ENCODE data around the gene DNAH14. TPM values are rescaled to one million over a fixed set of nuclear protein-coding genes. Genes with fewer than 3 reads are reported as not detected.
"Not testable (repeated sequence)": the region's sequence is repeated elsewhere in the genome, so short reads cannot be mapped to it uniquely, and the experiment has no call there.

The DNAH14 gene
- 1 to 10 TPM; 7.5 to 9.6 TPM for total RNA-seq

DNA sequence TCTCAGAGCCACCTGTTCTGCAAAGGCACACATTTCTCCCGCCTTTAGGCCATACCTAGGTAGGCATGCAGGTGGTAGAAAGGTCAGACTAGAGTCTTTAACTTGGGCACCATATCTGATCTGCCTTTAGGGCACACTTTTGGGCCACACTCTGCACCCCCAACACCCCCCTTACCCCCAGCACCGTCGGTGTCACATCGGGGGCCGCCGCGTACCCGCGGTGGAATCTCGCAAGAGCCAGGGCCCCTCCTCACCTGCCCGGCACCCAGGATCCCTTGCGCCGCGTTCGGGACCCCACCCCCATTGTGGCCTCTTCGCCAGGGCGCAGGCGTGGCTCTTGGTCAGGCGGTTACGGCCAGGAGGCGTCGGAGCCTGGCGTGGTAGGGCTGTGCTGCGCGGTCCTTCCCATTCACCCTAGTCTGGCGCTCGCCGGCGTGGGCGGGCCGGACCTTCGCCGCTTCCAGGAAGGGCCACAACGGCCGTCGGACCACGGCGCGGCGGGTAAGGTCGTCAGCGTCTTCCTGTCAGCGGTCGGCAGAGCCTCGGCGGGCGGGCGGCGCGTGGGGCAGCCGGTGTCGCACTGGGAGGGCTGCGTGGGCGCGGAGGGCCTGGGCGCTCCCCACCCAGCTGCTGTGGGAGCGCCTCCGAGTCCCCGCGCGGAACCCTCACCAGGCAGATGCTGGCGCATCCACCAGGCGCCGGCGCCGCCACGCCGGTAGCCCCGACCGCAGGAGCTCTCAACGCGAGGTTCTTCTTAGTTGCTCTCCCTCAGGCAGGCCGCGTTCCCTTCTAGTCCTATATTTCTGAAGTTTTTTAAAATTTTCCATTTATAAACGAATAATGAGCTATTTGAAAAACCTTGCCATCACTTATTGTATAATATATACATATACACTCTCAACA is at the start of gene DNAH14:
Gene DNAH14 (plus strand): TSS at position 341 of the 903 bp plus-strand sequence. CDS start 23,028 bp downstream, outside the sequence.
- intact Hi-C loops (cut with DNase I) = loop anchor here (10.0 kb wide), 1 partner anchor 75 kb away; no protein-coding TSS in a partner anchor
- Histone ChIP-seq H3K4me1 (no peaks in the 10 kb centered on the region), H3K9ac (ENCODE audit: low read depth in 2 of 2, low read length in 2 of 2) (peak within 1 kb of the TSS; percentile 46 to 51), H3K36me3 (no peaks in the 10 kb centered on the region), H3K4me3 (peak within 1 kb of the TSS; percentile 56), H3K27me3 (no peaks in the 10 kb centered on the region), H3K27ac (peak within 1 kb of the TSS; percentile 60), H3K9me3 (no peaks in the 10 kb centered on the region)
- TF ChIP-seq, protein P1, sequence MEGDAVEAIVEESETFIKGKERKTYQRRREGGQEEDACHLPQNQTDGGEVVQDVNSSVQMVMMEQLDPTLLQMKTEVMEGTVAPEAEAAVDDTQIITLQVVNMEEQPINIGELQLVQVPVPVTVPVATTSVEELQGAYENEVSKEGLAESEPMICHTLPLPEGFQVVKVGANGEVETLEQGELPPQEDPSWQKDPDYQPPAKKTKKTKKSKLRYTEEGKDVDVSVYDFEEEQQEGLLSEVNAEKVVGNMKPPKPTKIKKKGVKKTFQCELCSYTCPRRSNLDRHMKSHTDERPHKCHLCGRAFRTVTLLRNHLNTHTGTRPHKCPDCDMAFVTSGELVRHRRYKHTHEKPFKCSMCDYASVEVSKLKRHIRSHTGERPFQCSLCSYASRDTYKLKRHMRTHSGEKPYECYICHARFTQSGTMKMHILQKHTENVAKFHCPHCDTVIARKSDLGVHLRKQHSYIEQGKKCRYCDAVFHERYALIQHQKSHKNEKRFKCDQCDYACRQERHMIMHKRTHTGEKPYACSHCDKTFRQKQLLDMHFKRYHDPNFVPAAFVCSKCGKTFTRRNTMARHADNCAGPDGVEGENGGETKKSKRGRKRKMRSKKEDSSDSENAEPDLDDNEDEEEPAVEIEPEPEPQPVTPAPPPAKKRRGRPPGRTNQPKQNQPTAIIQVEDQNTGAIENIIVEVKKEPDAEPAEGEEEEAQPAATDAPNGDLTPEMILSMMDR (IDR thresholded peaks at IDR 0.05) = no peak
- peak; percentile 85 for DNase-seq

DNA sequence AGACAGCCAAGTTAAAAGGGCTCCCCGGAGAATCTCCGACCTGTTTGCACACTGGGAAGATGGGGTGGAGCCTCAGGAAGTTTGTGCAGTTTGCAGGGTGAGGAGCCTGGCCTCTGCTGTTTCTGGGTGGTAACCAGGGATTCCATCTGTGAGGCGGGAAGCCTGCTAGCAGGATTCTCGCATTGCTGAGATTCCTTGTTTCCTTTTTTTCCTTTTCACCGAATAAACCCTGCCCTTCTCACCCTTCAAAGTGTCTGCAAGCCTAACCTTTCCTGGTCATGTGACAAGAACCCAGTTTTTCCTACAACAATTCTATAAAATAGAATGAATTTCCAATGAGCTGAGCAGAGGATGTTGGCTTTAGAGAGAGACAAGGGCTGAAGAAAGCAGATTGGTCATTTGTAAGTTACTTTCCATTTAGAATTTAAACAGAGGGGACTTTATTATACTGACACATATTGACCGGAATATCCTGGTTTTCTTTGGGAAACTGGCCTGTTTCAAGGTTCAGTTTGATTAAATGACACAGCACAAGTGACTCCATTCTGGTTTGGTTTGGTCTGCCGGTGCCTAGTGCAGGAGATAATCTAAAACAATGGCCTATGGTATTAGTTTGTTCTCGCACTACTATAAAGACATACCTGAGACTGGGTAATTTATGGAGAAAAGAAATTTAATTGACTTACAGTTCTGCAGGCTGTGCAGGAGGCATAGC is 48.7 kb upstream of the DNAH14 start:
- no peaks in the 10 kb centered on the region for H3K4me1 ChIP-seq
- no peak overlapping the region for H3K4me3 ChIP-seq
- TF ChIP-seq, protein P1 (IDR thresholded peaks at IDR 0.05) = no peak
- H3K27ac ChIP-seq = no peak overlapping the region
- intact Hi-C loops (cut with DNase I) = no loop called here
- DNase-seq = peak; percentile 48
- no peaks in the 10 kb centered on the region for H3K36me3 ChIP-seq
- no peaks in the 10 kb centered on the region for H3K9me3 ChIP-seq
- no peaks in the 10 kb centered on the region for H3K27me3 ChIP-seq
- H3K9ac ChIP-seq (ENCODE audit: low read depth in 2 of 2, low read length in 2 of 2) = no peak overlapping the region

DNA sequence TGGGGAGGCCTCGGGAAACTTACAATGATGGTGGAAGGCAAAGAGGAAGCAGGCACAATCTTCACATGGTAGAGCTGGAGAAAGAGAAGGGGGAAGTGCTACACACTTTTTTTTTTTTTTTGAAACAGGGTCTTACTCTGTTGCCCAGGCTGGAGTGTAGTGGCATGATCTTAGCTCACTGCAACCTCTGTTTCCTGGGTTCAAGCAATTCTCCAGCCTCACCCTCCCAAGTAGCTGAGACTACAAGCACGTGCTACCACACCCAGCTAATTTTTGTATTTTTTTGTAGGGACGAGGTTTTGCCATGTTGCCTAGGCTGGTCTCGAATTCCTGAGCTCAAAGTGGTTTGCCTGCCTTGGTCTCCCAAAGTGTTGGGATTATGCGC is 48.2 kb upstream of the DNAH14 start:
- H3K27me3 ChIP-seq; intact Hi-C loops (cut with DNase I); DNase-seq; H3K27ac ChIP-seq; H3K4me1 ChIP-seq; H3K9me3 ChIP-seq; H3K9ac ChIP-seq (ENCODE audit: low read depth in 2 of 2, low read length in 2 of 2); H3K4me3 ChIP-seq; H3K36me3 ChIP-seq: not testable (repeated sequence)

DNA sequence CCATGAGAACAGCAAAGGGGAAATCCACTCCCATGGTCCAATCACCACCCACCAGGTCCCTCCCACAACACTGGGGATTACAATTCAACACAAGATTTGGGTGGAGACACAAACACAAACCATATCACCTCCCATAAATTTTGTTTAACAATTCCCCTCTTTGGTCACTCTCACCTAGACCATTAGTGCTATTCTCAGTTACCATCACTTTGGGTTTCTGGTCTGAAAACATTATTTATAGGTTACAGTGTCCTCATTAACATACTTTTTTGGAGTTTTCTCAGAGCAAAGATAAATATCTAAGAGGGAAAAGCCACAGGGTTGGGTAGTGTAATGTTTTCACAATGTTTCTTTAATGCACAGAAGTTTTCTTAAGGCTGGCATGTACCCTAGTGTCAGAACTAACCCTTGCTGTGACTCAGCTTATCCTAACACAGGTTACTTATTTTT is 47.7 kb upstream of the DNAH14 start:
- Histone ChIP-seq H3K4me3 (no peak overlapping the region), H3K36me3 (no peaks in the 10 kb centered on the region), H3K9me3 (no peaks in the 10 kb centered on the region), H3K27me3 (no peaks in the 10 kb centered on the region), H3K9ac (ENCODE audit: low read depth in 2 of 2, low read length in 2 of 2) (no peak overlapping the region), H3K4me1 (no peaks in the 10 kb centered on the region), H3K27ac (no peak overlapping the region)
- DNase-seq = no peak
- TF ChIP-seq, protein P1 (IDR thresholded peaks at IDR 0.05) = no peak
- intact Hi-C loops (cut with DNase I) = no loop called here

DNA sequence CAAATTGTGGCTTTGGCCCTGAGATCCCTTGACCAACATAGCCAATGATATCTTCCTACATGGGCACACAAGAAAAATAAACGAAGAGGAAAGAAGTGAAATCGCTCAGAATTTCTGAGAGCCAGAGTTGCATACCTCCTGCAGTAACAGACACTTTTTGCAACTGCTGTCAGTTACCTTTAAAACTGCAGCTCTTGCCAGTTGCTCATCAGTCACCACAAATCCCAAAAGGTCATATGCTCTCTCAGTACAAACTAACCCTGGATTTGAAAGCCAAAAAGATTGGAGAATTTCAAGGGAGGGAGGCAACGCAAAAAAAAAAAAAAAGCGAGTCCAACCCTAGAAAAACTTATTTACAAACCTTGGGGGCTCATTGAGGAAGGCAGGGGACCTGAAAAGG is 47.2 kb upstream of the DNAH14 start:
- Histone ChIP-seq H3K27me3 (no peaks in the 10 kb centered on the region), H3K4me3 (no peak overlapping the region), H3K9ac (ENCODE audit: low read depth in 2 of 2, low read length in 2 of 2) (no peak overlapping the region), H3K36me3 (no peaks in the 10 kb centered on the region), H3K27ac (no peak overlapping the region), H3K4me1 (no peaks in the 10 kb centered on the region), H3K9me3 (no peaks in the 10 kb centered on the region)
- DNase-seq = no peak
- TF ChIP-seq, protein P1 (IDR thresholded peaks at IDR 0.05) = no peak
- intact Hi-C loops (cut with DNase I) = no loop called here
